ENCODE data around the gene MBD1.

DNA sequence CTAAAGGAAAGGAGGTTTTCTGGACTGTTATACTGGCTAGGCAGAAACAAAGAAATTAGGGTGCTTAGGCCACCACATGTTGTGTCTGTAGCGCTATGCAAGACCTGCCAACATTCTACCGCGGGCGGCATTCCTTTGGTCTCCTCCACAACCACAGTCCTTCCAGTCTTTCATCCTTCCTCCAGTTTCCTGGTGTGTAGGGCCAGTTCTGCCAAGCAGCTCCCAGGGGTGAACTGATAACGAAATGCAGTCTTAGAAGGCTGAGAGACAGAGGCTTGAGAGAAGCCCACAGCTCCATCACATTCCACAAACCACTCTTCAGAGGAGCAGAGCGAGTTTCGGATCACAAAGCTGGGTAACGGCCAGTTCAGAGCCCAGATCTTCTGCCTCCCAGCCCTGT lies 25.6 kb upstream of the MBD1 start:
- TF ChIP-seq, protein P1, sequence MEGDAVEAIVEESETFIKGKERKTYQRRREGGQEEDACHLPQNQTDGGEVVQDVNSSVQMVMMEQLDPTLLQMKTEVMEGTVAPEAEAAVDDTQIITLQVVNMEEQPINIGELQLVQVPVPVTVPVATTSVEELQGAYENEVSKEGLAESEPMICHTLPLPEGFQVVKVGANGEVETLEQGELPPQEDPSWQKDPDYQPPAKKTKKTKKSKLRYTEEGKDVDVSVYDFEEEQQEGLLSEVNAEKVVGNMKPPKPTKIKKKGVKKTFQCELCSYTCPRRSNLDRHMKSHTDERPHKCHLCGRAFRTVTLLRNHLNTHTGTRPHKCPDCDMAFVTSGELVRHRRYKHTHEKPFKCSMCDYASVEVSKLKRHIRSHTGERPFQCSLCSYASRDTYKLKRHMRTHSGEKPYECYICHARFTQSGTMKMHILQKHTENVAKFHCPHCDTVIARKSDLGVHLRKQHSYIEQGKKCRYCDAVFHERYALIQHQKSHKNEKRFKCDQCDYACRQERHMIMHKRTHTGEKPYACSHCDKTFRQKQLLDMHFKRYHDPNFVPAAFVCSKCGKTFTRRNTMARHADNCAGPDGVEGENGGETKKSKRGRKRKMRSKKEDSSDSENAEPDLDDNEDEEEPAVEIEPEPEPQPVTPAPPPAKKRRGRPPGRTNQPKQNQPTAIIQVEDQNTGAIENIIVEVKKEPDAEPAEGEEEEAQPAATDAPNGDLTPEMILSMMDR (IDR thresholded peaks at IDR 0.05; ENCODE audit: low read depth, low read length), result no peak
- no peak for TF ChIP-seq EZH2phosphoT487 (IDR thresholded peaks at IDR 0.05; ENCODE audit: low read depth)
